ENCODE results near the gene PAM.

PAM gene

GRCh38 chr5:102971676-102972293, 216.7 kb downstream of the PAM start (continued):
- TF ChIP-seq ESRRG (CRISPR knock-in tag; IDR thresholded peaks at IDR 0.05), result no peak

- ATAC-seq, result no peak
These were observed 219.1 kb downstream of the PAM start for GRCh38 chr5:102974177-102974576.

GRCh38 chr5:102975045-102975444, 219.9 kb downstream of the PAM start:
- no peak for ATAC-seq
- TF ChIP-seq PPARA (CRISPR knock-in tag; IDR thresholded peaks at IDR 0.05; ENCODE audit: borderline replicate concordance) (no peak), CREB5 (CRISPR knock-in tag; IDR thresholded peaks at IDR 0.05; ENCODE audit: low read depth) (no peak), ZNF8 (CRISPR knock-in tag; IDR thresholded peaks at IDR 0.05) (no peak), SNAI2 (CRISPR knock-in tag; IDR thresholded peaks at IDR 0.05) (no peak), POU6F1 (CRISPR knock-in tag; IDR thresholded peaks at IDR 0.05; ENCODE audit: borderline replicate concordance, low read depth) (no peak), BACH2 (CRISPR knock-in tag; IDR thresholded peaks at IDR 0.05; ENCODE audit: borderline replicate concordance) (no peak)

More at GRCh38 chr5:102974177-102974576, 219.1 kb downstream of the PAM start:
- TF ChIP-seq ARNTL (CRISPR knock-in tag; IDR thresholded peaks at IDR 0.05; ENCODE audit: borderline replicate concordance, low read depth) (no peak), PPARA (CRISPR knock-in tag; IDR thresholded peaks at IDR 0.05; ENCODE audit: borderline replicate concordance) (no peak), PATZ1 (CRISPR knock-in tag; IDR thresholded peaks at IDR 0.05; ENCODE audit: borderline replicate concordance) (no peak), POU6F1 (CRISPR knock-in tag; IDR thresholded peaks at IDR 0.05; ENCODE audit: borderline replicate concordance, low read depth) (no peak), RARB (CRISPR knock-in tag; IDR thresholded peaks at IDR 0.05) (no peak), CSDC2 (CRISPR knock-in tag; IDR thresholded peaks at IDR 0.05) (no peak), OSR1 (CRISPR knock-in tag; IDR thresholded peaks at IDR 0.05) (no peak), ZNF70 (CRISPR knock-in tag; IDR thresholded peaks at IDR 0.05) (no peak), GLIS3 (CRISPR knock-in tag; IDR thresholded peaks at IDR 0.05) (no peak), ZNF565 (CRISPR knock-in tag; conservative IDR thresholded peaks at IDR 0.05; ENCODE audit: low read depth) (no peak), TSHZ2 (CRISPR knock-in tag; IDR thresholded peaks at IDR 0.05) (no peak), ZNF8 (CRISPR knock-in tag; IDR thresholded peaks at IDR 0.05) (no peak), ISL1 (CRISPR knock-in tag; IDR thresholded peaks at IDR 0.05) (no peak), SNAI2 (CRISPR knock-in tag; IDR thresholded peaks at IDR 0.05) (no peak), ZFP3 (CRISPR knock-in tag; IDR thresholded peaks at IDR 0.05) (no peak), CREB5 (CRISPR knock-in tag; IDR thresholded peaks at IDR 0.05; ENCODE audit: low read depth) (no peak)

Data from SK-N-SH treated with all-trans-retinoic acid at 6 μM for 48 hours (cell line).